Keratinocyte (primary cell): ENCODE measurements around the gene NT5DC1.

Experiments used
- EZH2 ChIP-seq: IDR thresholded peaks from one replicate; pipeline ENCODE4 v1.6.1; 2012; ENCODE audit warnings: inconsistent platforms, mild to moderate bottlenecking, low read length, moderate library complexity
- TF ChIP-seq, protein P1 (sequence below), 3 experiments: IDR thresholded peaks in 1 of 3; conservative IDR thresholded peaks in 1 of 3; optimal IDR thresholded peaks in 1 of 3; 2 replicates in 2 of 3; 3 replicates in 1 of 3; pipeline versions ENCODE3 to v1.5.1; 2011; ENCODE audit warnings: low read length in 3 of 3, mild to moderate bottlenecking in 3 of 3, moderate library complexity in 2 of 3, control low read depth in 1 of 3, inconsistent platforms in 1 of 3; ENCODE audit not compliant: insufficient read depth in 2 of 3; ENCODE audit errors: extremely low read depth in 1 of 3

DNA sequence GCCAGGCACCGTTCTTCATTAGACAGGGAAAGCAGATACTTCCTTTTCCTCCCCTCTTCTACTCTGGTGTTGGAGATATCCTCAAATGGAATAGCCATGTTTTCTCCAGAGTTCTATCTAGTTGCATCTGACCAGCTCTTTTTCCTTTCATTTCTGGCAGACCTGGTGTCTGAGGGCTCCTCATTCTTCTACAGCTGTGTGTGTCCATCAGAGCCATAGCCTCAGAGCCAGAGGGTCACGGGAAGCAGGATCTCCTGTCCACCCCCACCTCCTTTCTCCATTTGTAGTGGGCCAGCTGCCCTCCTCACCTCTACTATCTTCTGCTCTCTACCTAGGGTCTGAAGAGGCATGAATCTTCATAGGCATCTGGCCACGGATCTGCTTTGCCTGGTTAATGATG lies 96.2 kb downstream of the NT5DC1 start:
- TF ChIP-seq, protein P1, sequence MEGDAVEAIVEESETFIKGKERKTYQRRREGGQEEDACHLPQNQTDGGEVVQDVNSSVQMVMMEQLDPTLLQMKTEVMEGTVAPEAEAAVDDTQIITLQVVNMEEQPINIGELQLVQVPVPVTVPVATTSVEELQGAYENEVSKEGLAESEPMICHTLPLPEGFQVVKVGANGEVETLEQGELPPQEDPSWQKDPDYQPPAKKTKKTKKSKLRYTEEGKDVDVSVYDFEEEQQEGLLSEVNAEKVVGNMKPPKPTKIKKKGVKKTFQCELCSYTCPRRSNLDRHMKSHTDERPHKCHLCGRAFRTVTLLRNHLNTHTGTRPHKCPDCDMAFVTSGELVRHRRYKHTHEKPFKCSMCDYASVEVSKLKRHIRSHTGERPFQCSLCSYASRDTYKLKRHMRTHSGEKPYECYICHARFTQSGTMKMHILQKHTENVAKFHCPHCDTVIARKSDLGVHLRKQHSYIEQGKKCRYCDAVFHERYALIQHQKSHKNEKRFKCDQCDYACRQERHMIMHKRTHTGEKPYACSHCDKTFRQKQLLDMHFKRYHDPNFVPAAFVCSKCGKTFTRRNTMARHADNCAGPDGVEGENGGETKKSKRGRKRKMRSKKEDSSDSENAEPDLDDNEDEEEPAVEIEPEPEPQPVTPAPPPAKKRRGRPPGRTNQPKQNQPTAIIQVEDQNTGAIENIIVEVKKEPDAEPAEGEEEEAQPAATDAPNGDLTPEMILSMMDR (optimal IDR thresholded peaks at IDR 0.05 in 1 of 3, IDR thresholded peaks at IDR 0.05 in 1 of 3, conservative IDR thresholded peaks at IDR 0.05 in 1 of 3; ENCODE audit: extremely low read depth in 1 of 3, insufficient read depth in 2 of 3, low read length in 3 of 3), result no peak
- no peak for TF ChIP-seq EZH2
